ENCODE data around the gene TRIM38. TPM values are rescaled to one million over a fixed set of nuclear protein-coding genes. Genes with fewer than 3 reads are reported as not detected.

Gene TRIM38
- total RNA-seq, 1 experiment from 2014 or later = 4.4 TPM

GRCh38 chr6:26027491-26028211 is 65.0 kb downstream of the TRIM38 start:
- ATAC-seq = no peak
- peak overlapping the region; percentile 95 to 96 for H3K4me3 ChIP-seq (ENCODE audit: low read depth in 2 of 2, low read length in 2 of 2)
- H3K36me3 ChIP-seq (ENCODE audit: control insufficient read depth, insufficient read depth, low read length) = no peaks in the 10 kb centered on the region
- in situ Hi-C loops (cut with HindIII; ENCODE audit: low pct_unique_long_range_greater_than_20kb, low sequenced_read_pairs) (no loop called here), intact Hi-C loops (cut with micrococcal nuclease; ENCODE audit: unreplicated experiment) (loop anchor here (2.0 kb wide), 2 partner anchors 17 to 1787 kb away; a partner anchor contains a TSS)
- DNase-seq (ENCODE audit: low read depth, low spot score) = no peak
- H3K9me3 ChIP-seq (ENCODE audit: control insufficient read depth, insufficient read depth, low read depth, low read length) = no peaks in the 10 kb centered on the region
- ChIA-PET POLR2A (interaction anchor here (0.5 to 9.8 kb wide), 3 partner anchors 6 to 161 kb away, joined by 3 to 207 read pairs (median 58); a partner anchor contains a TSS), CTCF (no interaction called here)
- no peak for TF ChIP-seq TCF7L2 (IDR thresholded peaks at IDR 0.05; ENCODE audit: low read depth, low read length)
- no peak for TF ChIP-seq POLR2AphosphoS5 (IDR thresholded peaks at IDR 0.05; ENCODE audit: low read depth, low read length)
- TF ChIP-seq SIN3A (IDR thresholded peaks at IDR 0.05; ENCODE audit: borderline replicate concordance, insufficient read depth, low read depth, low read length) = no peak
- TF ChIP-seq CTCF (IDR thresholded peaks at IDR 0.05) = no peak
- no peak for TF ChIP-seq REST (IDR thresholded peaks at IDR 0.05; ENCODE audit: insufficient read depth in 1 of 2, low read depth in 2 of 2, low read length in 1 of 2)
- TSS peak; percentile 87 for BruUV-seq (replicated peaks)
- H3K4me1 ChIP-seq (ENCODE audit: control insufficient read depth, insufficient read depth, low read length) = peaks cover 51% of the 10 kb centered on the region
- no peaks in the 10 kb centered on the region for H3K27me3 ChIP-seq (ENCODE audit: control insufficient read depth, insufficient read depth, low read length)
- H3K27ac ChIP-seq (ENCODE audit: low read length) = peak overlapping the region; percentile 100

GRCh38 chr6:26028212-26028745 is 65.7 kb downstream of the TRIM38 start:
- BruUV-seq (replicated peaks) = no TSS peak
- H3K9me3 ChIP-seq (ENCODE audit: control insufficient read depth, insufficient read depth, low read depth, low read length) = no peaks in the 10 kb centered on the region
- no peaks in the 10 kb centered on the region for H3K36me3 ChIP-seq (ENCODE audit: control insufficient read depth, insufficient read depth, low read length)
- intact Hi-C loops (cut with micrococcal nuclease; ENCODE audit: unreplicated experiment) = no loop called here
- POLR2A ChIA-PET = interaction anchor here (0.6 to 9.8 kb wide), 3 partner anchors 7 to 22 kb away, joined by 14 to 207 read pairs (median 58); a partner anchor contains a TSS
- no peak for DNase-seq (ENCODE audit: low read depth, low spot score)
- CTCF ChIA-PET = no interaction called here
- peak overlapping the region; percentile 100 for H3K27ac ChIP-seq (ENCODE audit: low read length)
- H3K27me3 ChIP-seq (ENCODE audit: control insufficient read depth, insufficient read depth, low read length) = no peaks in the 10 kb centered on the region
- peak overlapping the region; percentile 95 to 96 for H3K4me3 ChIP-seq (ENCODE audit: low read depth in 2 of 2, low read length in 2 of 2)
- TF ChIP-seq CTCF (IDR thresholded peaks at IDR 0.05) (no peak), REST (IDR thresholded peaks at IDR 0.05; ENCODE audit: insufficient read depth in 1 of 2, low read depth in 2 of 2, low read length in 1 of 2) (no peak), POLR2AphosphoS5 (IDR thresholded peaks at IDR 0.05; ENCODE audit: low read depth, low read length) (no peak), TCF7L2 (IDR thresholded peaks at IDR 0.05; ENCODE audit: low read depth, low read length) (no peak), SIN3A (IDR thresholded peaks at IDR 0.05; ENCODE audit: borderline replicate concordance, insufficient read depth, low read depth, low read length) (no peak)
- in situ Hi-C loops (cut with HindIII; ENCODE audit: low pct_unique_long_range_greater_than_20kb, low sequenced_read_pairs) = no loop called here
- ATAC-seq = no peak
- H3K4me1 ChIP-seq (ENCODE audit: control insufficient read depth, insufficient read depth, low read length) = peaks cover 51% of the 10 kb centered on the region

Measured in Panc1 (cell line).